ENCODE data around the gene PARD3B. TPM values are rescaled to one million over a fixed set of nuclear protein-coding genes. Genes with fewer than 3 reads are reported as not detected.
A peak's percentile ranks its signal among the peaks of the same experiment; 100 is the strongest.

Gene PARD3B
- total RNA-seq, 1 experiment from 2014 or later, result 6.4 TPM

GRCh38 chr2:205180730-205181129, 635.5 kb downstream of the PARD3B start:
- Histone ChIP-seq H3K4me1 (ENCODE audit: insufficient read depth, low read length) (peaks cover 2% of the 10 kb centered on the region; the same call in 1 of the 2 replicates), H3K4me2 (ENCODE audit: insufficient read depth, insufficient read length, low read length) (no peak overlapping the region), H2BK12ac (ENCODE audit: insufficient read length, low read depth, low read length) (no peak overlapping the region), H4K8ac (replicated peaks; ENCODE audit: insufficient read length, low read depth, low read length) (no peak overlapping the region), H2AFZ (ENCODE audit: low read length) (no peak overlapping the region), H3K27me3 (ENCODE audit: insufficient read depth, low read length) (no peaks in the 10 kb centered on the region), H3K9ac (ENCODE audit: extremely low read depth, insufficient read length, low read length) (no peak overlapping the region), H3K79me1 (ENCODE audit: insufficient read depth, low read depth, low read length, poor library complexity, severe bottlenecking) (no peaks in the 10 kb centered on the region), H2BK5ac (ENCODE audit: insufficient read length, low read length) (no peak overlapping the region), H4K91ac (ENCODE audit: insufficient read length, low read depth, low read length) (no peak overlapping the region), H3T11ph (ENCODE audit: low read length) (no peak overlapping the region), H3K4ac (ENCODE audit: low read depth, low read length) (no peak overlapping the region), H3K18ac (ENCODE audit: insufficient read length, low read depth, low read length) (no peak overlapping the region), H3K27ac (ENCODE audit: insufficient read length, low read depth, low read length) (no peak overlapping the region), H3K56ac (ENCODE audit: insufficient read length, low read depth, low read length) (no peak overlapping the region), H3K23ac (ENCODE audit: insufficient read length, low read depth, low read length) (no peak overlapping the region), H3K79me2 (ENCODE audit: insufficient read depth, low read length) (no peaks in the 10 kb centered on the region), H2BK20ac (ENCODE audit: low read depth, low read length, poor library complexity, severe bottlenecking) (no peak overlapping the region), H3K14ac (ENCODE audit: insufficient read depth, low read length) (no peak overlapping the region), H2AK5ac (ENCODE audit: insufficient read length, low read length) (no peak overlapping the region), H3K9me3 (ENCODE audit: control insufficient read depth, low read depth, low read length) (no peaks in the 10 kb centered on the region), H4K20me1 (ENCODE audit: control insufficient read depth, insufficient read depth, insufficient read length) (no peaks in the 10 kb centered on the region), H2BK120ac (ENCODE audit: low read depth, low read length, poor library complexity, severe bottlenecking) (no peak overlapping the region), H4K5ac (ENCODE audit: insufficient read length, low read depth, low read length) (no peak overlapping the region), H3K23me2 (ENCODE audit: insufficient read length, low read depth, low read length, poor library complexity, severe bottlenecking) (no peaks in the 10 kb centered on the region), H2BK15ac (ENCODE audit: low read depth, low read length) (no peak overlapping the region)
- peaks cover 19 to 26% of the 10 kb centered on the region in 2 experiments for H3K4me1 Mint-ChIP-seq
- no peaks in the 10 kb centered on the region for H3K27me3 Mint-ChIP-seq (ENCODE audit: low read depth)
- no CpG with 5 or more reads among the region's 3 CpGs for WGBS (ENCODE audit: extremely low coverage, insufficient read length, low lambda C conversion rate)
- H3K9me3 Mint-ChIP-seq, result no peaks in the 10 kb centered on the region
- peak overlapping the region in 1 of 3 experiments; percentile 70; a peak in 3 of 7 replicates for H3K27ac Mint-ChIP-seq
- H3K4me3 Mint-ChIP-seq, result no peak overlapping the region
- DNase-seq, result no peak
- TF ChIP-seq CTCF (conservative IDR thresholded peaks at IDR 0.05), result no peak
- H3K36me3 Mint-ChIP-seq (ENCODE audit: insufficient read depth in 1 of 3, low read depth in 3 of 3), result no peaks in the 10 kb centered on the region; a peak in 2 of 7 replicates

All from H9 (cell line).